IMR-90 (cell line): Measurements from ENCODE around the gene COX14. TPM values are rescaled to one million over a fixed set of nuclear protein-coding genes. Genes with fewer than 3 reads are reported as not detected.

Source experiments
- ATAC-seq: fragments of 200-7000 bp; cut with Tn5 transposase; 2 replicates; pipeline ENCODE4 v1.9.1; 2020; ENCODE audit warnings: low read depth, mild to moderate bottlenecking, moderate library complexity
- BruUV-seq: library from RNA; stranded (reverse); fragments of 400-500 nt; replicated peaks from 2 replicates; lab custom pipeline; 2021; lab: Mats Ljungman, UMichigan
- CTCF ChIA-PET: fragments of 300-600 bp; formaldehyde crosslinking; extraction: SDS; loops from one replicate; lab custom pipeline; 2021; ENCODE audit warnings: antibody characterized with exemption; lab: Yijun Ruan, JAX
- POLR2A ChIA-PET: fragments of 300-600 bp; sonication (Branson Sonifier 250); formaldehyde crosslinking; loops from one replicate; lab custom pipeline; 2022; ENCODE audit warnings: antibody characterized with exemption; ENCODE audit not compliant: unreplicated experiment; lab: Charles Lee
- DNase-seq: peaks from one replicate; pipeline ENCODE4 v3.0.0; 2013
- H2AFZ ChIP-seq: replicated peaks from 2 replicates; pipeline ENCODE3; 2013; ENCODE audit warnings: low read length, mild to moderate bottlenecking; ENCODE audit not compliant: poor library complexity
- H2AK5ac ChIP-seq: 2 replicates; pipeline ENCODE4 v1.6.1; 2013; ENCODE audit warnings: low read depth, low read length, inconsistent platforms
- H2AK9ac ChIP-seq: replicated peaks from 2 replicates; pipeline ENCODE3; 2013; ENCODE audit warnings: mild to moderate bottlenecking, low read depth, low read length, moderate library complexity; ENCODE audit not compliant: poor library complexity
- H2BK120ac ChIP-seq: 2 replicates; pipeline ENCODE4 v1.6.1; 2013; ENCODE audit warnings: low read depth, low read length, inconsistent platforms
- H2BK15ac ChIP-seq: 3 replicates; pipeline ENCODE4 v1.6.1; 2013; ENCODE audit warnings: low read depth, low read length, inconsistent platforms
- H2BK20ac ChIP-seq: 2 replicates; pipeline ENCODE4 v1.6.1; 2013; ENCODE audit warnings: low read depth, mild to moderate bottlenecking, inconsistent platforms, low read length, moderate library complexity
- H2BK5ac ChIP-seq: 2 replicates; pipeline ENCODE4 v1.6.1; 2013; ENCODE audit warnings: mild to moderate bottlenecking, low read depth, low read length, inconsistent platforms; ENCODE audit not compliant: poor library complexity, severe bottlenecking
- H3K14ac ChIP-seq: replicated peaks from 2 replicates; pipeline ENCODE4 v1.6.1; 2013; ENCODE audit warnings: low read depth, low read length, inconsistent platforms
- H3K18ac ChIP-seq: 2 replicates; pipeline ENCODE4 v1.6.1; 2013; ENCODE audit warnings: low read depth, low read length, control low read depth
- H3K23ac ChIP-seq: 2 replicates; pipeline ENCODE4 v1.6.1; 2013; ENCODE audit warnings: low read depth, low read length, inconsistent platforms
- H3K27ac ChIP-seq: 2 replicates; pipeline ENCODE4 v1.5.1; 2013; ENCODE audit warnings: mild to moderate bottlenecking, control low read depth, low read length; ENCODE audit not compliant: insufficient read depth
- H3K27me3 ChIP-seq: 2 replicates; pipeline ENCODE4 v1.6.1; 2013; ENCODE audit warnings: low read length; ENCODE audit not compliant: control insufficient read depth, insufficient read depth
- H3K36me3 ChIP-seq: 2 replicates; pipeline ENCODE4 v1.6.1; 2013; ENCODE audit warnings: low read length, mixed read lengths; ENCODE audit not compliant: control insufficient read depth, insufficient read depth
- H3K4ac ChIP-seq: 2 replicates; pipeline ENCODE4 v1.6.1; 2013; ENCODE audit warnings: low read depth, low read length, inconsistent platforms
- H3K4me1 ChIP-seq: 2 replicates; pipeline ENCODE4 v1.6.1; 2013; ENCODE audit warnings: low read length, mixed read lengths; ENCODE audit not compliant: control insufficient read depth, insufficient read depth
- H3K4me2 ChIP-seq: 2 replicates; pipeline ENCODE4 v1.6.1; 2013; ENCODE audit warnings: low read depth, mild to moderate bottlenecking, control low read depth, low read length, moderate library complexity
- H3K4me3 ChIP-seq: 2 replicates; pipeline ENCODE4 v1.5.1; 2013; ENCODE audit warnings: low read depth, mild to moderate bottlenecking, control low read depth, low read length, moderate library complexity; ENCODE audit not compliant: insufficient read depth
- H3K56ac ChIP-seq: 2 replicates; pipeline ENCODE4 v1.6.1; 2013; ENCODE audit warnings: low read length, inconsistent platforms; ENCODE audit not compliant: insufficient read depth; ENCODE audit errors: extremely low read depth
- H3K79me1 ChIP-seq, 2 experiments: 2 replicates each; pipeline ENCODE4 v1.6.1; 2013; ENCODE audit warnings: low read length in 2 of 2, inconsistent platforms in 1 of 2, low read depth in 1 of 2
- H3K9ac ChIP-seq: 2 replicates; pipeline ENCODE4 v1.6.1; 2013; ENCODE audit warnings: low read depth, low read length, control low read depth
- H3K9me1 ChIP-seq: 2 replicates; pipeline ENCODE4 v1.6.1; 2013; ENCODE audit warnings: low read length, inconsistent platforms; ENCODE audit not compliant: insufficient read depth
- H3K9me3 ChIP-seq: 2 replicates; pipeline ENCODE4 v1.6.1; 2013; ENCODE audit warnings: low read length; ENCODE audit not compliant: control insufficient read depth, insufficient read depth
- H4K20me1 ChIP-seq: 2 replicates; pipeline ENCODE4 v1.6.1; 2013; ENCODE audit warnings: low read length, inconsistent platforms; ENCODE audit not compliant: insufficient read depth
- H4K5ac ChIP-seq: 2 replicates; pipeline ENCODE4 v1.6.1; 2013; ENCODE audit warnings: mild to moderate bottlenecking, low read depth, low read length, control low read depth
- H4K8ac ChIP-seq, 2 experiments: 2 replicates each; pipeline ENCODE4 v1.6.1; 2013; ENCODE audit warnings: low read depth in 2 of 2, low read length in 2 of 2, control low read depth in 1 of 2, inconsistent platforms in 1 of 2
- H4K91ac ChIP-seq: 2 replicates; pipeline ENCODE4 v1.6.1; 2013; ENCODE audit warnings: low read depth, low read length, inconsistent platforms; ENCODE audit not compliant: insufficient read depth
- BHLHE40 ChIP-seq: fragments of 150-350 bp; IDR thresholded peaks from 2 replicates; pipeline ENCODE4 v1.6.1; 2016; ENCODE audit warnings: mild to moderate bottlenecking, low read depth, low read length
- CHD1 ChIP-seq: IDR thresholded peaks from 2 replicates; pipeline ENCODE4 v1.6.1; 2012; ENCODE audit warnings: low read depth, low read length, improper control_type of control experiment
- CTCF ChIP-seq: conservative IDR thresholded peaks from 2 replicates; pipeline ENCODE4 v1.5.1; 2012; ENCODE audit warnings: mild to moderate bottlenecking, low read depth, low read length, improper control_type of control experiment
- FOS ChIP-seq: fragments of 150-350 bp; IDR thresholded peaks from 2 replicates; pipeline ENCODE4 v1.6.1; 2016; ENCODE audit warnings: low read depth, low read length
- RAD21 ChIP-seq: IDR thresholded peaks from 2 replicates; pipeline ENCODE4 v1.6.1; 2012; ENCODE audit warnings: low read length, improper control_type of control experiment
- SMC3 ChIP-seq: fragments of 150-350 bp; IDR thresholded peaks from 2 replicates; pipeline ENCODE4 v1.6.1; 2016; ENCODE audit warnings: low read depth, mild to moderate bottlenecking, antibody characterized with exemption, low read length, moderate library complexity
- WGBS, 2 experiments: methylation state at CpG; one replicate each; pipeline versions ENCODE4 v1.1.5 to v1.1.7; 2013; ENCODE audit warnings: missing lambda C conversion rate in 2 of 2; ENCODE audit not compliant: insufficient read length in 1 of 2; ENCODE audit errors: extremely low coverage in 2 of 2; 5-methylcytosine and 5-hydroxymethylcytosine counted together
- dilution Hi-C: fragments of 300-500 bp; cut with HindIII; formaldehyde crosslinking; loops from one replicate; pipeline ENCODE4 v1.14.3; 2018; ENCODE audit warnings: low sequenced_read_pairs; ENCODE audit not compliant: unreplicated experiment
- in situ Hi-C: fragments of 300-500 bp; cut with MboI; formaldehyde crosslinking; loops from 3 replicates; pipeline ENCODE4 v1.14.3; 2019; ENCODE audit warnings: low sequenced_read_pairs, inconsistent platforms, mixed read lengths
- intact Hi-C: fragments of 100-400 bp; cut with micrococcal nuclease; formaldehyde crosslinking; loops from 2 replicates; pipeline ENCODE4 v1.10.0; 2022
- polyA plus RNA-seq, 3 experiments: library from polyadenylated mRNA; depleted of rRNA; stranded (reverse); fragments of >200 nt; gene quantifications; 2 replicates each; pipeline ENCODE4 v1.2.3, GENCODE V29; 2012; ENCODE audit warnings: low replicate concordance in 1 of 3
- total RNA-seq: library from RNA; depleted of rRNA; stranded (reverse); fragments of >200 nt; gene quantifications from 2 replicates; pipeline ENCODE4 v1.2.3, GENCODE V29; 2012
- TF ChIP-seq, protein P1 (sequence below): fragments of 150-350 bp; IDR thresholded peaks from 2 replicates; pipeline ENCODE4 v1.6.1; 2016; ENCODE audit warnings: low read depth, mild to moderate bottlenecking, low read length, moderate library complexity, borderline replicate concordance

The COX14 gene
- total and polyA plus RNA-seq, 2 of the 4 experiments (the other 2 are of a cell fraction) = 30.8 to 81.8 TPM

GRCh38 chr12:50149311-50149710 lies 37.3 kb downstream of the COX14 start:
- in situ Hi-C loops = no loop called here
- intact Hi-C loops = no loop called here

More at GRCh38 chr12:50149311-50149710, 37.3 kb downstream of the COX14 start:
- H2AFZ ChIP-seq = no peak overlapping the region
- H2BK15ac ChIP-seq = no peak overlapping the region
- no peak overlapping the region for H2BK120ac ChIP-seq
- no peak overlapping the region for H3K18ac ChIP-seq
- H3K36me3 ChIP-seq = no peaks in the 10 kb centered on the region; the same call in 1 of the 2 replicates
- WGBS, 2 experiments = no CpG with 5 or more reads among the region's 3 CpGs
- H3K4me2 ChIP-seq = no peak overlapping the region
- no peak overlapping the region for H4K5ac ChIP-seq
- no peak overlapping the region for H2BK20ac ChIP-seq
- no peak overlapping the region for H3K23ac ChIP-seq
- dilution Hi-C loops = no loop called here
- DNase-seq (no peak), ATAC-seq (no peak)
- H3K4ac ChIP-seq = no peak overlapping the region
- no peak overlapping the region for H4K91ac ChIP-seq
- no TSS peak for BruUV-seq
- no peak overlapping the region for H2BK5ac ChIP-seq
- H2AK5ac ChIP-seq = no peak overlapping the region
- no peak overlapping the region for H3K27ac ChIP-seq
- no peak overlapping the region for H3K14ac ChIP-seq
- TF ChIP-seq CTCF (no peak), FOS (no peak), RAD21 (no peak), BHLHE40 (no peak), CHD1 (no peak), SMC3 (no peak)
- TF ChIP-seq, protein P1, sequence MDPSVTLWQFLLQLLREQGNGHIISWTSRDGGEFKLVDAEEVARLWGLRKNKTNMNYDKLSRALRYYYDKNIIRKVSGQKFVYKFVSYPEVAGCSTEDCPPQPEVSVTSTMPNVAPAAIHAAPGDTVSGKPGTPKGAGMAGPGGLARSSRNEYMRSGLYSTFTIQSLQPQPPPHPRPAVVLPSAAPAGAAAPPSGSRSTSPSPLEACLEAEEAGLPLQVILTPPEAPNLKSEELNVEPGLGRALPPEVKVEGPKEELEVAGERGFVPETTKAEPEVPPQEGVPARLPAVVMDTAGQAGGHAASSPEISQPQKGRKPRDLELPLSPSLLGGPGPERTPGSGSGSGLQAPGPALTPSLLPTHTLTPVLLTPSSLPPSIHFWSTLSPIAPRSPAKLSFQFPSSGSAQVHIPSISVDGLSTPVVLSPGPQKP = no peak
- H3K4me1 ChIP-seq = peaks cover 3% of the 10 kb centered on the region; the same call in 1 of the 2 replicates
- no peaks in the 10 kb centered on the region for H3K9me3 ChIP-seq
- H2AK9ac ChIP-seq = no peak overlapping the region
- peaks cover 17 to 70% of the 10 kb centered on the region in 2 experiments for H3K79me1 ChIP-seq
- no peaks in the 10 kb centered on the region; the same call in none of the 2 replicates for H3K9me1 ChIP-seq
- H4K8ac ChIP-seq = no peak overlapping the region
- ChIA-PET CTCF (interaction anchor here (0.6 to 1.1 kb wide), 2 partner anchors 17 to 27 kb away, joined by 3 to 5 read pairs; no protein-coding TSS in a partner anchor), POLR2A (interaction anchor here (0.6 kb wide), 1 partner anchor 14 kb away, joined by 3 read pairs; no protein-coding TSS in a partner anchor)
- H3K9ac ChIP-seq = no peak overlapping the region
- H4K20me1 ChIP-seq = peaks cover 17% of the 10 kb centered on the region; the same call in 1 of the 2 replicates
- no peak overlapping the region for H3K4me3 ChIP-seq
- H3K27me3 ChIP-seq = no peaks in the 10 kb centered on the region
- H3K56ac ChIP-seq = no peak overlapping the region
